H1 (cell line): ENCODE measurements around the gene CSKMT. TPM values are rescaled to one million over a fixed set of nuclear protein-coding genes. Genes with fewer than 3 reads are reported as not detected.

Source experiments
- BRCA1 ChIP-seq: IDR thresholded peaks from 2 replicates; pipeline ENCODE4 v1.6.1; 2012; ENCODE audit warnings: low read depth, low read length, improper control_type of control experiment
- GABPA ChIP-seq: IDR thresholded peaks from 2 replicates; pipeline ENCODE4 v1.6.1; 2011; ENCODE audit warnings: mild to moderate bottlenecking, low read length, moderate library complexity, borderline replicate concordance; ENCODE audit not compliant: insufficient read depth
- KDM5A ChIP-seq: fragments of 200-600 bp; IDR thresholded peaks from 2 replicates; pipeline ENCODE4 v1.7.1; 2012; ENCODE audit warnings: mild to moderate bottlenecking, low read length, inconsistent platforms, mixed read lengths
- NRF1 ChIP-seq: IDR thresholded peaks from 2 replicates; pipeline ENCODE4 v1.6.1; 2011; ENCODE audit warnings: mild to moderate bottlenecking, low read depth, low read length, improper control_type of control experiment
- RXRA ChIP-seq: IDR thresholded peaks from 2 replicates; pipeline ENCODE4 v1.6.1; 2011; ENCODE audit warnings: low read depth, mild to moderate bottlenecking, low read length, moderate library complexity; ENCODE audit not compliant: insufficient read depth
- polyA plus RNA-seq, 7 experiments: library from polyadenylated mRNA; depleted of rRNA in 3 of 7; stranded (reverse) in 5 of 7; unstranded in 2 of 7; fragments of >200 nt in 5 of 7; fragments of 200-250 nt in 2 of 7; gene quantifications; 1 replicate in 5 of 7; 2 replicates in 1 of 7; 4 replicates in 1 of 7; pipeline versions ENCODE4 v1.2.1 to v1.2.3, GENCODE V29; 2011 to 2013; ENCODE audit warnings: missing spikeins in 2 of 7, mixed read lengths in 2 of 7
- total RNA-seq: library from RNA; stranded (reverse); fragmentation: NEBNext Ultra II Directional; extraction: Animal tissue kit (Norgen Biotek cat#: 25700); gene quantifications from 2 replicates; pipeline ENCODE4 v1.2.1, GENCODE V29; 2021

CSKMT gene
- total and polyA plus RNA-seq, 2 of the 8 experiments (the other 6 are each of a cell fraction or from before 2014, with no cell fraction given), result 12.0 to 66.1 TPM

DNA sequence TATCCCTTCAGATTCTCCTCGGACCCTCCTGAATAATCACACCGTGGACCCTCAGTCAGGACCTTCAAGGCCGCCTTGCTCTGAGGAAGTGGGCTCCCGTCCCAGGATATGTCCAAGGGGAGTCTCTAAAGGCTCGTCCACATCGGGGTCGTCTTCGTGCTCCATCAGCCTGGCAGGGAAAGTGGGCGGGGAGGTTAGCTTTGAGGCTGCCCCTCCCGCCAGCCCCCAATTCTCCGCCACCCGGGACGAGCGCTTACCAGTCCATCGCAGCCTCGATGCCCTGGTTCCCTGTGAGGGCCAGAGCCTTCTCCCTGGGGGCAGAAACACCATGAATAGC, 13.3 kb downstream of the CSKMT start (continued):
- TF ChIP-seq KDM5A (no peak), GABPA (no peak), NRF1 (no peak), RXRA (no peak), BRCA1 (no peak)
